ENCODE measurements around the gene WDPCP. TPM values are rescaled to one million over a fixed set of nuclear protein-coding genes. Genes with fewer than 3 reads are reported as not detected.

The WDPCP gene
- total and polyA plus RNA-seq, 2 of the 4 experiments (the other 2 are of a cell fraction), result 2.2 to 10.2 TPM

- Histone ChIP-seq H3K27ac (ENCODE audit: insufficient read depth, low read length) (no peak overlapping the region), H4K8ac (ENCODE audit: low read depth in 2 of 2, low read length in 2 of 2) (no peak overlapping the region), H2BK20ac (ENCODE audit: low read depth, low read length) (no peak overlapping the region), H3K9me3 (ENCODE audit: control insufficient read depth, insufficient read depth, low read length) (no peaks in the 10 kb centered on the region), H3K36me3 (ENCODE audit: control insufficient read depth, insufficient read depth, low read length) (no peaks in the 10 kb centered on the region), H3K9me1 (ENCODE audit: insufficient read depth, low read length) (no peaks in the 10 kb centered on the region), H3K23ac (ENCODE audit: low read depth, low read length) (no peak overlapping the region), H2AK9ac (replicated peaks; ENCODE audit: low read depth, low read length, poor library complexity) (no peak overlapping the region), H4K5ac (ENCODE audit: low read depth, low read length) (no peak overlapping the region), H3K9ac (ENCODE audit: low read depth, low read length) (no peak overlapping the region), H2AFZ (replicated peaks; ENCODE audit: low read length, poor library complexity) (no peak overlapping the region), H4K91ac (ENCODE audit: insufficient read depth, low read depth, low read length) (no peak overlapping the region), H2BK120ac (ENCODE audit: low read depth, low read length) (no peak overlapping the region), H2BK5ac (ENCODE audit: low read depth, low read length, poor library complexity, severe bottlenecking) (no peak overlapping the region), H3K56ac (ENCODE audit: extremely low read depth, insufficient read depth, low read length) (no peak overlapping the region), H3K27me3 (ENCODE audit: control insufficient read depth, insufficient read depth, low read length) (no peaks in the 10 kb centered on the region), H3K4me3 (ENCODE audit: insufficient read depth, low read depth, low read length) (no peak overlapping the region), H4K20me1 (ENCODE audit: insufficient read depth, low read length) (no peaks in the 10 kb centered on the region), H3K4me2 (ENCODE audit: low read depth, low read length) (no peak overlapping the region), H3K18ac (ENCODE audit: low read depth, low read length) (no peak overlapping the region), H3K4me1 (ENCODE audit: control insufficient read depth, insufficient read depth, low read length) (no peaks in the 10 kb centered on the region), H3K4ac (ENCODE audit: low read depth, low read length) (no peak overlapping the region), H3K14ac (replicated peaks; ENCODE audit: low read depth, low read length) (no peak overlapping the region), H3K79me1 (ENCODE audit: low read depth in 1 of 2, low read length in 2 of 2) (no peaks in the 10 kb centered on the region), H2AK5ac (ENCODE audit: low read depth, low read length) (no peak overlapping the region), H2BK15ac (ENCODE audit: low read depth, low read length) (no peak overlapping the region)
- intact Hi-C loops (cut with micrococcal nuclease) (no loop called here), in situ Hi-C loops (cut with MboI; ENCODE audit: low sequenced_read_pairs) (loop anchor here (25.0 kb wide), 1 partner anchor 87 kb away; no protein-coding TSS in a partner anchor), dilution Hi-C loops (cut with HindIII; ENCODE audit: low sequenced_read_pairs, unreplicated experiment) (no loop called here)
- CTCF ChIA-PET, result interaction anchor here (0.8 kb wide), 1 partner anchor 12 kb away, joined by 3 read pairs; no protein-coding TSS in a partner anchor
- ATAC-seq (ENCODE audit: low read depth), result no peak
- no peak for TF ChIP-seq MAFK (IDR thresholded peaks at IDR 0.05; ENCODE audit: low read depth, low read length)
- no peak for TF ChIP-seq SMC3 (IDR thresholded peaks at IDR 0.05; ENCODE audit: low read depth, low read length)
- no peak for TF ChIP-seq MXI1 (IDR thresholded peaks at IDR 0.05; ENCODE audit: borderline replicate concordance, low read depth, low read length)
- TF ChIP-seq POLR2A (IDR thresholded peaks at IDR 0.05; ENCODE audit: low read depth, low read length), result no peak
- no peak for TF ChIP-seq MAZ (IDR thresholded peaks at IDR 0.05; ENCODE audit: borderline replicate concordance, low read depth, low read length)
- TF ChIP-seq RCOR1 (IDR thresholded peaks at IDR 0.05; ENCODE audit: insufficient replicate concordance, low read length), result no peak
- BruUV-seq (replicated peaks), result no TSS peak
- no CpG with 5 or more reads among the region's 3 CpGs for WGBS, 2 experiments (ENCODE audit: extremely low coverage in 2 of 2, insufficient read length in 1 of 2)
- POLR2A ChIA-PET (ENCODE audit: unreplicated experiment), result no interaction called here
- DNase-seq, result no peak
Observed at GRCh38 chr2:63124850-63125249, 463.4 kb downstream of the WDPCP start.

Measured in IMR-90 (cell line).